K562 (cell line): ENCODE data around the gene MUC3A. TPM values are rescaled to one million over a fixed set of nuclear protein-coding genes. Genes with fewer than 3 reads are reported as not detected.

Source experiments
- CREM ChIP-seq: IDR thresholded peaks from 2 replicates; pipeline ENCODE4 v1.6.1; 2014; ENCODE audit warnings: antibody characterized with exemption, low read depth
- HBP1 ChIP-seq: fragments of 450-650 bp; formaldehyde crosslinking; IDR thresholded peaks from 2 replicates; pipeline ENCODE4 v1.4.0; 2022; ENCODE audit warnings: missing genetic modification characterization
- HEY1 ChIP-seq: fragments of 250-450 bp; sonication (Bioruptor Pico); IDR thresholded peaks from 2 replicates; pipeline ENCODE4 v1.5.0; 2020; ENCODE audit warnings: mild to moderate bottlenecking, moderate library complexity, borderline replicate concordance
- KDM2B ChIP-seq: fragments of 250-450 bp; sonication (Bioruptor Pico); IDR thresholded peaks from 2 replicates; pipeline ENCODE4 v1.8.0; 2021; ENCODE audit warnings: mild to moderate bottlenecking, moderate library complexity
- MGA ChIP-seq: fragments of 450-650 bp; IDR thresholded peaks from 2 replicates; pipeline ENCODE4 v1.6.1; 2016; ENCODE audit warnings: mild to moderate bottlenecking, moderate library complexity
- NR2C2 ChIP-seq, 2 experiments: fragments of 200-800 bp in 1 of 2; sonication (Bioruptor generic) in 1 of 2; sonication (generic) in 1 of 2; formaldehyde crosslinking in 1 of 2; IDR thresholded peaks; 2 replicates each; pipeline versions ENCODE4 v1.6.1 to v1.8.0; 2016 to 2022; ENCODE audit warnings: mild to moderate bottlenecking in 1 of 2, missing compliant biosample characterization in 1 of 2, missing genetic modification characterization in 1 of 2, missing genetic modification reagents in 1 of 2
- PREB ChIP-seq: sonication (generic); formaldehyde crosslinking; IDR thresholded peaks from 2 replicates; pipeline ENCODE4 v1.8.1; 2023; ENCODE audit warnings: mild to moderate bottlenecking, missing genetic modification reagents
- TBP ChIP-seq: optimal IDR thresholded peaks from 2 replicates; pipeline ENCODE3; 2011; ENCODE audit warnings: low read depth, low read length, improper control_type of control experiment
- ZBTB8A ChIP-seq: fragments of 450-650 bp; IDR thresholded peaks from 2 replicates; pipeline ENCODE4 v1.6.1; 2018; ENCODE audit warnings: mild to moderate bottlenecking, moderate library complexity; ENCODE audit not compliant: partially characterized antibody
- ZFX ChIP-seq: sonication (generic); formaldehyde crosslinking; IDR thresholded peaks from 2 replicates; pipeline ENCODE4 v1.8.0; 2022; ENCODE audit warnings: mild to moderate bottlenecking, missing genetic modification reagents, moderate library complexity
- ZNF175 ChIP-seq: fragments of 200-800 bp; sonication (Bioruptor generic); IDR thresholded peaks from 2 replicates; pipeline ENCODE4 v1.6.1; 2016; ENCODE audit warnings: low read depth, mild to moderate bottlenecking, missing genetic modification characterization, missing compliant biosample characterization
- ZNF263 ChIP-seq: sonication (generic); formaldehyde crosslinking; IDR thresholded peaks from 2 replicates; pipeline ENCODE4 v1.8.0; 2022; ENCODE audit warnings: mild to moderate bottlenecking, missing genetic modification reagents, borderline replicate concordance
- polyA plus RNA-seq, 8 experiments: library from polyadenylated mRNA; depleted of rRNA in 4 of 8; stranded (reverse) in 5 of 8; unstranded in 3 of 8; fragments of >200 nt; fragmentation: Nextera tagmentation in 2 of 8; fragmentation: Illumina TruSeq in 1 of 8; extraction: Ambion mirVana in 2 of 8; extraction: Trizol in 1 of 8; gene quantifications; 2 replicates each; pipeline versions ENCODE4 v1.2.1 to v1.2.3, GENCODE V29; 2011 to 2014; ENCODE audit warnings: inconsistent platforms in 1 of 8, missing spikeins in 1 of 8
- total RNA-seq, 7 experiments: library from RNA; depleted of rRNA in 6 of 7; stranded (reverse); fragments of >200 nt in 6 of 7; fragmentation: Illumina TruSeq in 2 of 7; extraction: Trizol in 2 of 7; gene quantifications; 2 replicates each; pipeline versions ENCODE4 v1.2.1 to v1.2.3, GENCODE V29; 2011 to 2021; ENCODE audit warnings: low replicate concordance in 1 of 7

MUC3A gene
- total and polyA plus RNA-seq, 9 of the 15 experiments (the other 6 are each of a cell fraction or from before 2014, with no cell fraction given): 0.06 to 2.2 (median 0.20) TPM; not detected in 1

- TF ChIP-seq MGA (peak; percentile 71), KDM2B (CRISPR knock-in tag) (peak; percentile 90; the same call in 1 of the 2 replicates), ZNF263 (CRISPR knock-in tag) (peak; percentile 68; the same call in 1 of the 2 replicates), TBP (peak; percentile 61), ZNF175 (CRISPR knock-in tag) (no peak), HEY1 (CRISPR knock-in tag) (no peak), NR2C2 (CRISPR knock-in tag; IDR thresholded peaks at IDR 0.05) (peak; percentile 19; the same call in 1 of the 2 replicates), NR2C2 (tag; IDR thresholded peaks at IDR 0.05) (no peak), ZFX (peak; percentile 49), PREB (0 out of 2 replicates have a peak, but pooled peaks have one; percentile 49), HBP1 (CRISPR knock-in tag) (no peak), ZBTB8A (no peak), CREM (peak; percentile 89)
Measured at GRCh38 chr7:100965723-100966541, 16.6 kb downstream of the MUC3A start (continued).
